ENCODE data around the gene SMIM24. TPM values are rescaled to one million over a fixed set of nuclear protein-coding genes. Genes with fewer than 3 reads are reported as not detected.

Gene SMIM24
- total RNA-seq, 2 experiments from 2014 or later, result not detected

GRCh38 chr19:3524904-3525451 is 44.7 kb upstream of the SMIM24 start:
- no peaks in the 10 kb centered on the region for H3K9me3 ChIP-seq (ENCODE audit: control insufficient read depth in 1 of 2, insufficient read depth in 1 of 2, low read length in 2 of 2)
- no peak overlapping the region for H3K4me3 ChIP-seq (ENCODE audit: low read length)
- H3K36me3 Mint-ChIP-seq (ENCODE audit: low read depth), result peaks cover 28% of the 10 kb centered on the region
- peaks cover 5% of the 10 kb centered on the region for H3K4me1 Mint-ChIP-seq (ENCODE audit: low read depth)
- ChIA-PET POLR2A (no interaction called here), CTCF (no interaction called here)
- TF ChIP-seq CTCF (IDR thresholded peaks at IDR 0.05), result no peak
- H3K36me3 ChIP-seq (ENCODE audit: insufficient read depth, low read length), result peaks cover 69% of the 10 kb centered on the region
- DNase-seq, result no peak
- no peaks in the 10 kb centered on the region for H3K4me1 ChIP-seq (ENCODE audit: insufficient read depth, low read length)
- H3K27me3 ChIP-seq (ENCODE audit: control insufficient read depth in 1 of 2, insufficient read depth in 2 of 2, low read length in 2 of 2), result no peaks in the 10 kb centered on the region
- no peak overlapping the region for H3K27ac Mint-ChIP-seq
- intact Hi-C loops (cut with DNase I, micrococcal nuclease), result no loop called here
- H3K9me3 Mint-ChIP-seq, result no peaks in the 10 kb centered on the region
- no peak for ATAC-seq (ENCODE audit: poor library complexity)
- H3K27me3 Mint-ChIP-seq, result no peaks in the 10 kb centered on the region
- H3K4me3 Mint-ChIP-seq, result no peak overlapping the region
- H3K27ac ChIP-seq (ENCODE audit: low read depth in 1 of 2, low read length in 2 of 2), result no peak overlapping the region

- H3K27me3 ChIP-seq (ENCODE audit: control insufficient read depth in 1 of 2, insufficient read depth in 2 of 2, low read length in 2 of 2), result no peaks in the 10 kb centered on the region
- no peak overlapping the region for H3K4me3 Mint-ChIP-seq
- H3K9me3 ChIP-seq (ENCODE audit: control insufficient read depth in 1 of 2, insufficient read depth in 1 of 2, low read length in 2 of 2), result no peaks in the 10 kb centered on the region
- no peak overlapping the region for H3K27ac ChIP-seq (ENCODE audit: low read depth in 1 of 2, low read length in 2 of 2)
- ATAC-seq (ENCODE audit: poor library complexity), result no peak
- no peak overlapping the region for H3K27ac Mint-ChIP-seq
- peaks cover 75% of the 10 kb centered on the region for H3K36me3 ChIP-seq (ENCODE audit: insufficient read depth, low read length)
- ChIA-PET POLR2A (no interaction called here), CTCF (no interaction called here)
- H3K4me1 ChIP-seq (ENCODE audit: insufficient read depth, low read length), result no peaks in the 10 kb centered on the region
- TF ChIP-seq CTCF (IDR thresholded peaks at IDR 0.05), result no peak
- H3K36me3 Mint-ChIP-seq (ENCODE audit: low read depth), result peaks cover 28% of the 10 kb centered on the region
- DNase-seq, result no peak
- no peaks in the 10 kb centered on the region for H3K27me3 Mint-ChIP-seq
- intact Hi-C loops (cut with DNase I, micrococcal nuclease), result no loop called here
- no peak overlapping the region for H3K4me3 ChIP-seq (ENCODE audit: low read length)
- peaks cover 5% of the 10 kb centered on the region for H3K4me1 Mint-ChIP-seq (ENCODE audit: low read depth)
- no peaks in the 10 kb centered on the region for H3K9me3 Mint-ChIP-seq
Measured at GRCh38 chr19:3524078-3524842, 43.9 kb upstream of the SMIM24 start.

- CTCF ChIA-PET, result no interaction called here
- intact Hi-C loops (cut with DNase I, micrococcal nuclease), result no loop called here
Measured at GRCh38 chr19:3523361-3524077, 43.2 kb upstream of the SMIM24 start.

More at GRCh38 chr19:3523361-3524077, 43.2 kb upstream of the SMIM24 start:
- Histone ChIP-seq H3K27ac (ENCODE audit: low read depth in 1 of 2, low read length in 2 of 2) (no peak overlapping the region), H3K4me3 (ENCODE audit: low read length) (no peak overlapping the region), H3K27me3 (ENCODE audit: control insufficient read depth in 1 of 2, insufficient read depth in 2 of 2, low read length in 2 of 2) (no peaks in the 10 kb centered on the region), H3K36me3 (ENCODE audit: insufficient read depth, low read length) (peaks cover 82% of the 10 kb centered on the region), H3K9me3 (ENCODE audit: control insufficient read depth in 1 of 2, insufficient read depth in 1 of 2, low read length in 2 of 2) (no peaks in the 10 kb centered on the region), H3K4me1 (ENCODE audit: insufficient read depth, low read length) (no peaks in the 10 kb centered on the region)
- Mint-ChIP-seq H3K4me3 (peak overlapping the region; percentile 30), H3K36me3 (ENCODE audit: low read depth) (peaks cover 28% of the 10 kb centered on the region), H3K9me3 (no peaks in the 10 kb centered on the region), H3K4me1 (ENCODE audit: low read depth) (peaks cover 9% of the 10 kb centered on the region), H3K27me3 (no peaks in the 10 kb centered on the region), H3K27ac (no peak overlapping the region)
- TF ChIP-seq CTCF (IDR thresholded peaks at IDR 0.05), result no peak
- POLR2A ChIA-PET, result no interaction called here
- DNase-seq (no peak), ATAC-seq (ENCODE audit: poor library complexity) (no peak)
